HepG2 (cell line): ENCODE measurements around the gene NOM1. TPM values are rescaled to one million over a fixed set of nuclear protein-coding genes. Genes with fewer than 3 reads are reported as not detected.
A peak's percentile ranks its signal among the peaks of the same experiment; 100 is the strongest.

ENCODE experiments used
- DRAP1 ChIP-seq: IDR thresholded peaks from 2 replicates; pipeline ENCODE4 v1.6.1; 2016; ENCODE audit warnings: missing genetic modification reagents, missing compliant biosample characterization
- ELF4 ChIP-seq: sonication (generic); formaldehyde crosslinking; IDR thresholded peaks from 2 replicates; pipeline ENCODE4 v1.5.0; 2020; ENCODE audit warnings: missing genetic modification reagents, mild to moderate bottlenecking, moderate library complexity, borderline replicate concordance
- FOXK2 ChIP-seq: fragments of 450-650 bp; IDR thresholded peaks from 2 replicates; pipeline ENCODE4 v1.6.1; 2016
- HNF1B ChIP-seq: sonication (generic); formaldehyde crosslinking; IDR thresholded peaks from 2 replicates; pipeline ENCODE4 v1.5.1; 2020; ENCODE audit warnings: mild to moderate bottlenecking, moderate library complexity, missing genetic modification reagents
- HNRNPK ChIP-seq: fragments of 200-400 bp; formaldehyde crosslinking; IDR thresholded peaks from 2 replicates; pipeline ENCODE4 v1.6.1; 2018; ENCODE audit warnings: low read length, low read depth, moderate library complexity, mild to moderate bottlenecking; ENCODE audit not compliant: poor library complexity, severe bottlenecking
- HOXD1 ChIP-seq: sonication (generic); formaldehyde crosslinking; IDR thresholded peaks from 2 replicates; pipeline ENCODE4 v1.5.0; 2020; ENCODE audit warnings: missing genetic modification reagents
- MIXL1 ChIP-seq: IDR thresholded peaks from 2 replicates; pipeline ENCODE4 v1.6.1; 2016
- NONO ChIP-seq, 2 experiments: fragments of 450-650 bp in 1 of 2; sonication (generic) in 1 of 2; formaldehyde crosslinking in 1 of 2; IDR thresholded peaks in 1 of 2; conservative IDR thresholded peaks in 1 of 2; 2 replicates each; pipeline versions ENCODE4 v1.6.1 to v1.8.0; 2017 to 2022; ENCODE audit warnings: mild to moderate bottlenecking in 1 of 2, missing genetic modification reagents in 1 of 2, moderate library complexity in 1 of 2
- NR2F1 ChIP-seq, 2 experiments: fragments of 450-650 bp in 1 of 2; formaldehyde crosslinking in 1 of 2; IDR thresholded peaks; 2 replicates each; pipeline versions ENCODE4 v1.5.0 to v1.6.1; 2016 to 2020; ENCODE audit warnings: mild to moderate bottlenecking in 1 of 2, missing compliant biosample characterization in 1 of 2, missing genetic modification reagents in 1 of 2, moderate library complexity in 1 of 2
- RAD21 ChIP-seq: fragments of 450-650 bp; formaldehyde crosslinking; IDR thresholded peaks from 2 replicates; pipeline ENCODE4 v1.5.0; 2020; ENCODE audit warnings: mild to moderate bottlenecking
- TFDP2 ChIP-seq: sonication (generic); formaldehyde crosslinking; IDR thresholded peaks from 2 replicates; pipeline ENCODE4 v1.4.0; 2020; ENCODE audit warnings: missing genetic modification reagents
- WIZ ChIP-seq: sonication (generic); formaldehyde crosslinking; IDR thresholded peaks from 2 replicates; pipeline ENCODE4 v1.5.1; 2020; ENCODE audit warnings: mild to moderate bottlenecking, missing genetic modification reagents
- ZBTB3 ChIP-seq: sonication (generic); formaldehyde crosslinking; IDR thresholded peaks from 2 replicates; pipeline ENCODE4 v1.4.0; 2020; ENCODE audit warnings: low read depth, mild to moderate bottlenecking, moderate library complexity, missing genetic modification reagents, borderline replicate concordance
- ZNF230 ChIP-seq: sonication (generic); formaldehyde crosslinking; IDR thresholded peaks from 2 replicates; pipeline ENCODE4 v1.4.0; 2020; ENCODE audit warnings: mild to moderate bottlenecking, missing genetic modification reagents
- ZNF253 ChIP-seq: sonication (generic); formaldehyde crosslinking; IDR thresholded peaks from 2 replicates; pipeline ENCODE4 v1.8.0; 2022; ENCODE audit warnings: mild to moderate bottlenecking, missing genetic modification reagents, borderline replicate concordance
- ZNF850 ChIP-seq: sonication (generic); formaldehyde crosslinking; conservative IDR thresholded peaks from 2 replicates; pipeline ENCODE4 v1.9.0; 2021; ENCODE audit warnings: mild to moderate bottlenecking, missing genetic modification reagents
- ZSCAN5A ChIP-seq: sonication (generic); formaldehyde crosslinking; IDR thresholded peaks from 2 replicates; pipeline ENCODE4 v1.8.0; 2022; ENCODE audit warnings: mild to moderate bottlenecking, missing genetic modification reagents, borderline replicate concordance
- polyA plus RNA-seq, 8 experiments: library from polyadenylated mRNA; depleted of rRNA in 3 of 8; stranded (reverse) in 7 of 8; unstranded in 1 of 8; fragments of >200 nt; fragmentation: Illumina TruSeq in 4 of 8; extraction: Trizol in 4 of 8; gene quantifications; 2 replicates each; pipeline versions ENCODE4 v1.2.1 to v1.2.3, GENCODE V29; 2011 to 2016; ENCODE audit warnings: low read depth in 4 of 8, missing spikeins in 1 of 8, mixed read lengths in 1 of 8; ENCODE audit not compliant: insufficient read depth in 1 of 8
- total RNA-seq, 5 experiments: library from RNA; depleted of rRNA; stranded (reverse); fragments of >200 nt; fragmentation: Illumina TruSeq; extraction: Trizol; gene quantifications; 2 replicates each; pipeline ENCODE4 v1.2.3, GENCODE V29; 2016; ENCODE audit warnings: low read depth in 1 of 5
- TF ChIP-seq, protein P1 (sequence below): sonication (generic); formaldehyde crosslinking; IDR thresholded peaks from 2 replicates; pipeline ENCODE4 v1.4.0; 2020; ENCODE audit warnings: missing genetic modification reagents
- TF ChIP-seq, protein P2 (sequence below): sonication (generic); formaldehyde crosslinking; IDR thresholded peaks from 2 replicates; pipeline ENCODE4 v1.9.0; 2022; ENCODE audit warnings: missing genetic modification reagents, mild to moderate bottlenecking, borderline replicate concordance

The NOM1 gene
- total and polyA plus RNA-seq, 2 of the 13 experiments (the other 11 are each of a cell fraction or from before 2014, with no cell fraction given), result 14.2 to 26.2 TPM

DNA sequence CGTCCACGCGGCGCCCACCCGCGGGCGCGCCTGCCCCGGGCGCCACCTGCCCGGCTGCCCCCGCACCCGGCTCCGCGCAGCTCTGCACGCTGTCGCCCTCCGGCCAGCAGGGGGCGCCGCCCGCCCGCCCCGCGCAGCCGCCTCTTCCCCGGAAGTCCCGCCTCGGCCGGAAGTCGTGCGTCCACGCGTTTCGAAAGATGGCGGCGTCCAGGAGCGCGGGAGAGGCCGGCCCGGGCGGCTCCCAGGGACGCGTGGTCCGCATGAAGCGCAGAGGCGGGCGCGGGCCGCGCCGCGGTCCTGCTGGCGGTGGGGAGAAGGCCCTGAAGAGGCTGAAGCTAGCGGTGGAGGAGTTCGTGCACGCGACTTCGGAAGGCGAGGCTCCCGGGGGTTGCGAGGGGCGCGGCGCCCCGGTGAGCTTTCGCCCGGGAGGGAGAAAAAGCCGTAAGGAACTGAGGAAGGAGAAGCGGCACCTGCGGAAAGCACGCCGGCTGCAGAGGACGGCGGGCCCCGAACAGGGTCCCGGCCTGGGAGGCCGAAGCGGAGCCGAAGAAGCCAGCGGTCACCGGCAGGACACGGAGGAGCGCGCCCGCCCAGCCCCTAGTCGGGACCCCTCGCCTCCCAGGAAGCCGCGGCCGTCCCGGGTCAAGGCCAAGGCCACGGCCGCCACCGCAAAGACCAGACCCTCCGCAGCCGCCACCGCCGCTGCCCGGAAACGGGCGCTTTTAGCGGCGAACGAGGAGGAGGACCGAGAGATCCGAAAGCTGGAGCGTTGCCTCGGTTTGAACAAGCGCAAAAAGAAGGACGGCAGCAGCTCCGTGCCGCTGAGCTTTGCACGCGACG, at the start of gene NOM1 (continued):
- TF ChIP-seq ZSCAN5A (CRISPR knock-in tag) (peak; percentile 68; the same call in 1 of the 2 replicates), ZNF850 (CRISPR knock-in tag) (peak; percentile 79; the same call in 1 of the 2 replicates), NONO (IDR thresholded peaks at IDR 0.05) (no peak), NONO (CRISPR knock-in tag; conservative IDR thresholded peaks at IDR 0.05) (peak; percentile 64), ZNF253 (CRISPR knock-in tag) (peak; percentile 86), HNF1B (CRISPR knock-in tag) (peak; percentile 45; the same call in 1 of the 2 replicates), FOXK2 (no peak), HNRNPK (no peak), ZNF230 (CRISPR knock-in tag) (0 out of 2 replicates have a peak, but pooled peaks have one; percentile 58), MIXL1 (CRISPR knock-in tag) (0 out of 2 replicates have a peak, but pooled peaks have one; percentile 27), NR2F1 (CRISPR knock-in tag; IDR thresholded peaks at IDR 0.05) (peak; percentile 69 to 79; a peak in 3 of 4 replicates), DRAP1 (CRISPR knock-in tag) (peak; percentile 19; the same call in 1 of the 2 replicates), HOXD1 (CRISPR knock-in tag) (0 out of 2 replicates have a peak, but pooled peaks have one; percentile 38), RAD21 (CRISPR knock-in tag) (peak; percentile 87), ZBTB3 (CRISPR knock-in tag) (peak; percentile 66; the same call in 1 of the 2 replicates), WIZ (CRISPR knock-in tag) (0 out of 2 replicates have a peak, but pooled peaks have one; percentile 26), ELF4 (CRISPR knock-in tag) (no peak), TFDP2 (peak; percentile 94)
- TF ChIP-seq, protein P1, sequence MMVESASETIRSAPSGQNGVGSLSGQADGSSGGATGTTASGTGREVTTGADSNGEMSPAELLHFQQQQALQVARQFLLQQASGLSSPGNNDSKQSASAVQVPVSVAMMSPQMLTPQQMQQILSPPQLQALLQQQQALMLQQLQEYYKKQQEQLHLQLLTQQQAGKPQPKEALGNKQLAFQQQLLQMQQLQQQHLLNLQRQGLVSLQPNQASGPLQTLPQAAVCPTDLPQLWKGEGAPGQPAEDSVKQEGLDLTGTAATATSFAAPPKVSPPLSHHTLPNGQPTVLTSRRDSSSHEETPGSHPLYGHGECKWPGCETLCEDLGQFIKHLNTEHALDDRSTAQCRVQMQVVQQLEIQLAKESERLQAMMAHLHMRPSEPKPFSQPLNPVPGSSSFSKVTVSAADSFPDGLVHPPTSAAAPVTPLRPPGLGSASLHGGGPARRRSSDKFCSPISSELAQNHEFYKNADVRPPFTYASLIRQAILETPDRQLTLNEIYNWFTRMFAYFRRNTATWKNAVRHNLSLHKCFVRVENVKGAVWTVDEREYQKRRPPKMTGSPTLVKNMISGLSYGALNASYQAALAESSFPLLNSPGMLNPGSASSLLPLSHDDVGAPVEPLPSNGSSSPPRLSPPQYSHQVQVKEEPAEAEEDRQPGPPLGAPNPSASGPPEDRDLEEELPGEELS (CRISPR knock-in tag), result no peak
- TF ChIP-seq, protein P2, sequence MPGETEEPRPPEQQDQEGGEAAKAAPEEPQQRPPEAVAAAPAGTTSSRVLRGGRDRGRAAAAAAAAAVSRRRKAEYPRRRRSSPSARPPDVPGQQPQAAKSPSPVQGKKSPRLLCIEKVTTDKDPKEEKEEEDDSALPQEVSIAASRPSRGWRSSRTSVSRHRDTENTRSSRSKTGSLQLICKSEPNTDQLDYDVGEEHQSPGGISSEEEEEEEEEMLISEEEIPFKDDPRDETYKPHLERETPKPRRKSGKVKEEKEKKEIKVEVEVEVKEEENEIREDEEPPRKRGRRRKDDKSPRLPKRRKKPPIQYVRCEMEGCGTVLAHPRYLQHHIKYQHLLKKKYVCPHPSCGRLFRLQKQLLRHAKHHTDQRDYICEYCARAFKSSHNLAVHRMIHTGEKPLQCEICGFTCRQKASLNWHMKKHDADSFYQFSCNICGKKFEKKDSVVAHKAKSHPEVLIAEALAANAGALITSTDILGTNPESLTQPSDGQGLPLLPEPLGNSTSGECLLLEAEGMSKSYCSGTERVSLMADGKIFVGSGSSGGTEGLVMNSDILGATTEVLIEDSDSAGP (CRISPR knock-in tag), result peak; percentile 77; the same call in 1 of the 2 replicates
